ENCODE data around the gene MYL4. TPM values are rescaled to one million over a fixed set of nuclear protein-coding genes. Genes with fewer than 3 reads are reported as not detected.

MYL4 gene
- total RNA-seq, 2 donors from 2014 or later: not detected

- DNase-seq (ENCODE audit: low spot score) (no peak), ATAC-seq (ENCODE audit: insufficient number of reproducible peaks, low FRiP score, low read depth) (no peak)
- no peak for TF ChIP-seq CTCF (IDR thresholded peaks at IDR 0.05)
- Histone ChIP-seq H3K4me3 (no peak overlapping the region), H3K27me3 (replicated peaks; ENCODE audit: insufficient read depth) (no peaks in the 10 kb centered on the region), H3K9me3 (no peaks in the 10 kb centered on the region), H3K4me1 (ENCODE audit: control insufficient read depth in 1 of 2, low read depth in 2 of 2) (peaks cover 8 to 22% of the 10 kb centered on the region in 2 donors), H3K36me3 (no peaks in the 10 kb centered on the region), H3K27ac (no peak overlapping the region)
Measured at GRCh38 chr17:47235923-47236322, 26.8 kb downstream of the MYL4 start.

GRCh38 chr17:47237841-47238240, 28.7 kb downstream of the MYL4 start:
- H3K27me3 ChIP-seq (replicated peaks; ENCODE audit: insufficient read depth): no peaks in the 10 kb centered on the region
- H3K4me1 ChIP-seq (ENCODE audit: control insufficient read depth in 1 of 2, low read depth in 2 of 2): peaks cover 8 to 25% of the 10 kb centered on the region in 2 donors
- DNase-seq (ENCODE audit: low spot score) (no peak), ATAC-seq (ENCODE audit: insufficient number of reproducible peaks, low FRiP score, low read depth) (no peak)
- no peaks in the 10 kb centered on the region for H3K36me3 ChIP-seq
- H3K9me3 ChIP-seq: no peaks in the 10 kb centered on the region
- no peak overlapping the region for H3K27ac ChIP-seq
- H3K4me3 ChIP-seq: no peak overlapping the region
- TF ChIP-seq CTCF (IDR thresholded peaks at IDR 0.05): no peak

- no peaks in the 10 kb centered on the region for H3K9me3 ChIP-seq
- no peak for DNase-seq (ENCODE audit: low spot score)
- H3K27ac ChIP-seq: peak overlapping the region in 1 of 2 donors; percentile 85
- no peaks in the 10 kb centered on the region for H3K36me3 ChIP-seq
- no peaks in the 10 kb centered on the region for H3K27me3 ChIP-seq (replicated peaks; ENCODE audit: insufficient read depth)
- H3K4me3 ChIP-seq: no peak overlapping the region
- H3K4me1 ChIP-seq (ENCODE audit: control insufficient read depth in 1 of 2, low read depth in 2 of 2): peaks cover 8 to 25% of the 10 kb centered on the region in 2 donors
- TF ChIP-seq CTCF (IDR thresholded peaks at IDR 0.05): no peak
- ATAC-seq (ENCODE audit: insufficient number of reproducible peaks, low FRiP score, low read depth): no peak
Measured at GRCh38 chr17:47238321-47239010, 29.3 kb downstream of the MYL4 start.

GRCh38 chr17:47239619-47239966, 30.4 kb downstream of the MYL4 start:
- TF ChIP-seq CTCF (IDR thresholded peaks at IDR 0.05): no peak
- DNase-seq (ENCODE audit: low spot score): no peak
- no peak overlapping the region for H3K4me3 ChIP-seq
- H3K9me3 ChIP-seq: no peaks in the 10 kb centered on the region
- no peaks in the 10 kb centered on the region for H3K36me3 ChIP-seq
- H3K27me3 ChIP-seq (replicated peaks; ENCODE audit: insufficient read depth): no peaks in the 10 kb centered on the region
- peaks cover 8 to 25% of the 10 kb centered on the region in 2 donors for H3K4me1 ChIP-seq (ENCODE audit: control insufficient read depth in 1 of 2, low read depth in 2 of 2)
- peak overlapping the region; percentile 85 to 91 for H3K27ac ChIP-seq
- ATAC-seq (ENCODE audit: insufficient number of reproducible peaks, low FRiP score, low read depth): peak; percentile 15

- peak overlapping the region; percentile 85 to 91 for H3K27ac ChIP-seq
- no peaks in the 10 kb centered on the region for H3K36me3 ChIP-seq
- H3K4me3 ChIP-seq: no peak overlapping the region
- no peaks in the 10 kb centered on the region for H3K27me3 ChIP-seq (replicated peaks; ENCODE audit: insufficient read depth)
- no peaks in the 10 kb centered on the region for H3K9me3 ChIP-seq
- peaks cover 8 to 25% of the 10 kb centered on the region in 2 donors for H3K4me1 ChIP-seq (ENCODE audit: control insufficient read depth in 1 of 2, low read depth in 2 of 2)
- DNase-seq (ENCODE audit: low spot score) (peak; percentile 93), ATAC-seq (ENCODE audit: insufficient number of reproducible peaks, low FRiP score, low read depth) (peak; percentile 86)
- TF ChIP-seq CTCF (IDR thresholded peaks at IDR 0.05): no peak
Measured at GRCh38 chr17:47239967-47240651, 31.0 kb downstream of the MYL4 start.

Data from thoracic aorta (tissue), 2 donors.